Upper lobe of right lung (tissue), 1 donor: ENCODE measurements around the gene NEK2. TPM values are rescaled to one million over a fixed set of nuclear protein-coding genes. Genes with fewer than 3 reads are reported as not detected.

ENCODE experiments used
- ATAC-seq: fragments of 200-7000 bp; cut with Tn5 transposase; one replicate; pipeline ENCODE4 v1.9.1; 2020; ENCODE audit warnings: mild to moderate bottlenecking, moderate library complexity
- DNase-seq: peaks from one replicate; pipeline ENCODE4 v3.0.0-alpha.2; 2020
- H3K27ac ChIP-seq: fragments of 200-600 bp; one replicate; pipeline ENCODE4 v1.8.0; 2022
- H3K27me3 ChIP-seq: fragments of 200-600 bp; one replicate; pipeline ENCODE4 v1.8.0; 2022; ENCODE audit warnings: mild to moderate bottlenecking
- H3K36me3 ChIP-seq: fragments of 200-600 bp; one replicate; pipeline ENCODE4 v1.8.0; 2022
- H3K4me1 ChIP-seq: fragments of 200-600 bp; one replicate; pipeline ENCODE4 v1.8.0; 2022
- H3K4me3 ChIP-seq: fragments of 200-600 bp; one replicate; pipeline ENCODE4 v1.8.0; 2022; ENCODE audit warnings: mild to moderate bottlenecking
- H3K9me3 ChIP-seq: fragments of 200-600 bp; one replicate; pipeline ENCODE4 v1.8.0; 2022
- intact Hi-C: fragments of 100-400 bp; cut with DNase I; formaldehyde crosslinking; loops from one replicate; pipeline ENCODE4 v1.11.0; 2022
- total RNA-seq: library from RNA; stranded (reverse); fragmentation: NEBNext Ultra II Directional; extraction: Animal tissue kit (Norgen Biotek cat#: 25700); gene quantifications from one replicate; pipeline ENCODE4 v1.2.1, GENCODE V29; 2021
- TF ChIP-seq, protein P1 (sequence below): fragments of 200-600 bp; IDR thresholded peaks from one replicate; pipeline ENCODE4 v1.8.0; 2022; ENCODE audit warnings: antibody characterized with exemption
- donor health status: DM: no; HTN: yes; CAD: no; lungs with severe emphysema.

NEK2 gene
- total RNA-seq, 1 donor from 2014 or later: 0.35 TPM

DNA sequence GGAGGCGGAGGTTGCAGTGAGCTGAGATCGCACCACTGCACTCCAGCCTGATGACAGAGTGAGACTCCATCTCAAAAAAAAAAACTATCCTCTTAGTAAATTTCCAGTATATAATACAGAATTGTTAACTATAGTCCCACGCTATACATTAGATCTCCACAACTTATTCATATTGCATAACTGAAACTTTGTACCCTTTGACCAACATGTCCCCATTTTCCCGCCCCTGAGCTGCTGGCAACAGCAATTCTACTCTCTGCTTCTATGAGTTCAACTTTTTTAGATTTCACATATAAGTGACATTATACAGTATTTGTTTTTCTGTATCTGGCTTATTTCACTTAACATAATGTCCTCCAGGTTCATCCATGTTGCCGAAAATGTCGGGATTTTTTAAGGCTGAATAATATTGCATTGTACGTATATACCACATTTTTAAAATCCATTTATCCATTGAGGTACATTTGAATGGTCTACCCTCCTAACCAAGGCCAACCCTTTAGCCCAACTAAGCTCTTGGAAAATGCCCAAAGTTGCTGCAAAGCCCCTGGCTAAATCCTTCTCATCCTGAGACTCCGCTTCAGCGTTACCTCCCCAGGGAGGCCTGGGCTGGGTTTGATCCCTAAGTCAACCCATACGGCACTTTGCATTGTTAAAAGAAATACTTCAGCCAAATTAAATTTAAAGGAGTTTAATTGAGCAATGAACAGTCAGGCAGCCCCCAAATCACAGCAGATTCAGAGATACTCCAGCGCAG lies 34.2 kb downstream of the NEK2 start:
- intact Hi-C loops: no loop called here
- H3K4me1 ChIP-seq: peaks cover 9% of the 10 kb centered on the region
- TF ChIP-seq, protein P1, sequence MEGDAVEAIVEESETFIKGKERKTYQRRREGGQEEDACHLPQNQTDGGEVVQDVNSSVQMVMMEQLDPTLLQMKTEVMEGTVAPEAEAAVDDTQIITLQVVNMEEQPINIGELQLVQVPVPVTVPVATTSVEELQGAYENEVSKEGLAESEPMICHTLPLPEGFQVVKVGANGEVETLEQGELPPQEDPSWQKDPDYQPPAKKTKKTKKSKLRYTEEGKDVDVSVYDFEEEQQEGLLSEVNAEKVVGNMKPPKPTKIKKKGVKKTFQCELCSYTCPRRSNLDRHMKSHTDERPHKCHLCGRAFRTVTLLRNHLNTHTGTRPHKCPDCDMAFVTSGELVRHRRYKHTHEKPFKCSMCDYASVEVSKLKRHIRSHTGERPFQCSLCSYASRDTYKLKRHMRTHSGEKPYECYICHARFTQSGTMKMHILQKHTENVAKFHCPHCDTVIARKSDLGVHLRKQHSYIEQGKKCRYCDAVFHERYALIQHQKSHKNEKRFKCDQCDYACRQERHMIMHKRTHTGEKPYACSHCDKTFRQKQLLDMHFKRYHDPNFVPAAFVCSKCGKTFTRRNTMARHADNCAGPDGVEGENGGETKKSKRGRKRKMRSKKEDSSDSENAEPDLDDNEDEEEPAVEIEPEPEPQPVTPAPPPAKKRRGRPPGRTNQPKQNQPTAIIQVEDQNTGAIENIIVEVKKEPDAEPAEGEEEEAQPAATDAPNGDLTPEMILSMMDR: no peak
- ATAC-seq: no peak
- no peaks in the 10 kb centered on the region for H3K36me3 ChIP-seq
- no peaks in the 10 kb centered on the region for H3K9me3 ChIP-seq
- no peak overlapping the region for H3K27ac ChIP-seq
- no peaks in the 10 kb centered on the region for H3K27me3 ChIP-seq
- DNase-seq: no peak
- no peak overlapping the region for H3K4me3 ChIP-seq

DNA sequence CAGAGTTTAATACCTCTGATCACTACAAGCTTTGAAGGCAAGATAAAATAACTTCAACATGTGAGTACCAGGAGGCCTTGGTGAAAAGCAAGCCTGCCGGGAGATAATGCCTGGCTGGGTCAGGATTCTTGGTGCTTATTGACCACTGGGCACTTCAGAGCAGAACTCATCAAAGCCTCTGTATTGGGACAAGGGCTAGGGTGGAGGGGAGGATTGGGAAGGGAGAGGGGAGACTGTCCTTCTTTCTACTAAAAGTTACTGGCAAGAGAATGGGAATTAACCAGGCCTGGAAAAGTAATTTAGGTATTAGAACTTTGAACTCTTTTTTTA lies 35.2 kb downstream of the NEK2 start:
- no peak overlapping the region for H3K4me3 ChIP-seq
- DNase-seq (no peak), ATAC-seq (no peak)
- H3K27ac ChIP-seq: no peak overlapping the region
- peaks cover 9% of the 10 kb centered on the region for H3K4me1 ChIP-seq
- H3K9me3 ChIP-seq: no peaks in the 10 kb centered on the region
- intact Hi-C loops: no loop called here
- no peaks in the 10 kb centered on the region for H3K36me3 ChIP-seq
- TF ChIP-seq, protein P1: no peak
- no peaks in the 10 kb centered on the region for H3K27me3 ChIP-seq

DNA sequence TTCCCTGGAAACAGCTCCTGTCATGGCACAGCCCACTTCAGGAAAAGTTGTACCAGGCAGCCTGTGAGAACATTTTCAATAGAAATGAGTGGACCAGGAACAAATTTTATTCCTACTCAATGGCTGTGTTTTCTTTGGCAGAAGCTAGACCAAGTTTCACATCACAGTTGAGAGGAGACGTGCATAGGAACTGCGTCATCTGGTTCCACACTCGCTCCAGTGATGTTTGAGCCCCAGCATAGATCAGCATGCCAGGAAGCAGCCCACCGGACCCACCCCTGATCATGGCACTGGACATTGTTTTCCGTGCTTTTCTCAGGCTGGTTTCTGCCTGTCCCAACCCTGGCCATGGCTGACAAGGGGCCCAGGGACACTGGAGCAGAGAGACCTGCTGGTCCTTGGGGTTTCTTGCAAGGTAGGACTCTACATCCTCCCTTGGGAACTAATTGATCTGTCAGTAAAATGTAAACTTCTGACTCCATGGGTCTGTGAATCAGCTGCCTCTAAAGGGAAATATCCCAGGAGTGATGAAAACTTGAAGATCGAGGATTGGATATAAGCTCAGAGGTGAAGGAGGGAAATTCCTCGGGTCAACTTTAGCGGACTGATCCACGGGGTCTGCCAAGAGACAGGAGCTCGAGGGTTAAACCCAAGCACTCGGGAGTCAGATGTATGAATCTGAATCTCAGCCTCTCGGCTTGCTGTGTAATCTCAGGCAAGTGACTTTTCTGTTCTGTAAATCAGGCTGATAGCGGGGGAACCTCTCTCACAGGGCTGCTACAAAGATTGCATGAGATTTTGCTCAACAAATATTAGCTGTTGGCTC lies 35.7 kb downstream of the NEK2 start:
- H3K9me3 ChIP-seq: no peaks in the 10 kb centered on the region
- TF ChIP-seq, protein P1: no peak
- intact Hi-C loops: no loop called here
- DNase-seq (peak; percentile 16), ATAC-seq (no peak)
- H3K4me3 ChIP-seq: no peak overlapping the region
- no peaks in the 10 kb centered on the region for H3K27me3 ChIP-seq
- H3K36me3 ChIP-seq: no peaks in the 10 kb centered on the region
- no peak overlapping the region for H3K27ac ChIP-seq
- peaks cover 9% of the 10 kb centered on the region for H3K4me1 ChIP-seq

DNA sequence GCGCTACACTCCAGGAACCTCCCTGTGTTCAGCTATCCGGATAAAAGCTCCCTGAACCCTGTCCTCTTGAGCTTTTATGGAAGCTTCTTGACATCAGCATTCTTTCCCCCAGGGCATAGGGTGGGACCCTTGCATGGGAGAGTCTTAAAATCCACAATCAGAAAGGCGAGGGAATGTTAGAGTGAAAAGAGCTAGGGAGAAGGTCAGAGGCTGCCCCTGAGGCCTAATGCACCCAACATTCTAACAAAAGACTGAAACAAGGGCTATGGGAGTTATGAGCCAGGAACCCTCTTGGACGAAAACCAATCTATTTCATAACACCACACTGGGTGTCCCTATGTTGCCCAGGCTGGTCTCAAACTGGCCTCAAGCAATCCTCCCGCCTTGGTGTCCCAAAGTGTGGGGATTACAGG lies 36.7 kb downstream of the NEK2 start:
- no peaks in the 10 kb centered on the region for H3K27me3 ChIP-seq
- intact Hi-C loops: no loop called here
- H3K9me3 ChIP-seq: no peaks in the 10 kb centered on the region
- DNase-seq: no peak
- H3K4me1 ChIP-seq: peaks cover 5% of the 10 kb centered on the region
- TF ChIP-seq, protein P1: no peak
- ATAC-seq: no peak
- H3K4me3 ChIP-seq: no peak overlapping the region
- H3K27ac ChIP-seq: no peak overlapping the region
- no peaks in the 10 kb centered on the region for H3K36me3 ChIP-seq

DNA sequence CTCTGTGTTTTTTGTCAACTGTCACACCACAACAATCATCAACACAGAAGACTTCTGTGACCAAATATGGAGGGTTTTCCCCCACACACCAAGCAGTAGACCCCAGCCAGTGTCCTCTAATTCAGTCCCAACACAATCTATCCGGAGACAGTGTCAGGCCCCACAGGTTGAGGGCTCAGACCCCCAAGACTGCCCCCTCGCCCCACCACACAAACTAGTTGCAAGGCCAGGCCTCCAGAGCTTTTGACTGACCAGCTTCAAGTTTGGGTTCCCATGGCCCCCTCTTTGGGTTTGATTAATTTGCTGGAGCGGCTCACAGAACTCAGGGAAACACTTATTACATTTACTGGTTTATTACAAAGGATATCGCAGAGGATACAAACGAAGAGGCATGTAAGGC lies 37.2 kb downstream of the NEK2 start:
- no peaks in the 10 kb centered on the region for H3K36me3 ChIP-seq
- H3K4me3 ChIP-seq: no peak overlapping the region
- intact Hi-C loops: no loop called here
- no peak overlapping the region for H3K27ac ChIP-seq
- no peak for ATAC-seq
- peaks cover under 1% of the 10 kb centered on the region for H3K4me1 ChIP-seq
- H3K27me3 ChIP-seq: no peaks in the 10 kb centered on the region
- TF ChIP-seq, protein P1: no peak
- DNase-seq: peak; percentile 27
- no peaks in the 10 kb centered on the region for H3K9me3 ChIP-seq
